Activated naive CD4-positive, alpha-beta T cell treated with Interleukin-2 at 50 U/mL for 16 hours (primary cell): ENCODE data around the gene SEMA5B.

Experiments
- DNase-seq: peaks from one replicate; pipeline ENCODE4 v3.0.0-alpha.2; 2020

Gene SEMA5B

GRCh38 chr3:122882361-122882947 lies 145.1 kb downstream of the SEMA5B start:
- no peak for DNase-seq

DNA sequence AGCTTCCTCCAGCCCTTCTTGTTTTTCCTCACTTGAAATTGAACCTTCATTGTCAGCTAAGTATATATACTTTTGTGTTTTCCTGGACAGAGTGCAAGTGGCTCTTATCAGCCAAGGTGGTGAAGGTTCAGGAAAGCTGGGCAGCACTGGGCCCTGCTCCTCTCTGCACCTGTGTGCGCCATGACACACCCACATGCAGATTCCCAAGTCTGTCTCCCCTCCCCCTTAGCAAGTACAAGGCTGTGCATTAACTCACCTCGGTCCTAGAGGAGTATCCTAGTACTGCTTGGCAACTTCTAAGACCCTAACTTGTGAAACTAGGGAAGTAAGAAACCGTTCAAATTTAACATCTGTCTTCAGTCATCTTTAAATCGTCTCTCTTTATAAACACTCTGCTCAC lies 146.9 kb downstream of the SEMA5B start:
- no peak for DNase-seq

DNA sequence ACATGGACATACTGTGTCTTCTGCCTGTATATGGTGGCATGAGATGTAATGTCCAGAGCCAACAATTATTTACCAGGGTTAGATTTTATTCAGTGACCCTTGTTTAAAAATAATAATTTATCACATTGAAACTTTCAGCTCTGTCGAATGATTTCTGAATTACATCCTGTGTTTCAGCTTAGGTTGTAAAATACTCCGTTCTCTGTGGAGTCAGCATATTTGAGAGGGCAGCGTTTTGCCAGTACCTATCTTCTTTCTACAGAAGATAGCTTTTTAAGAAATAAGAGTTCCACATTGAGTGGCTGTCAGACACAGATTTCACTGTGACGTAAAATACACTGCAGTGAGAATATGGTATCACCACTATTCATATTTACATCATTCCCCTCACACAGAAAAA lies 147.4 kb downstream of the SEMA5B start:
- DNase-seq = no peak

GRCh38 chr3:122875547-122876127 lies 151.9 kb downstream of the SEMA5B start:
- no peak for DNase-seq

DNA sequence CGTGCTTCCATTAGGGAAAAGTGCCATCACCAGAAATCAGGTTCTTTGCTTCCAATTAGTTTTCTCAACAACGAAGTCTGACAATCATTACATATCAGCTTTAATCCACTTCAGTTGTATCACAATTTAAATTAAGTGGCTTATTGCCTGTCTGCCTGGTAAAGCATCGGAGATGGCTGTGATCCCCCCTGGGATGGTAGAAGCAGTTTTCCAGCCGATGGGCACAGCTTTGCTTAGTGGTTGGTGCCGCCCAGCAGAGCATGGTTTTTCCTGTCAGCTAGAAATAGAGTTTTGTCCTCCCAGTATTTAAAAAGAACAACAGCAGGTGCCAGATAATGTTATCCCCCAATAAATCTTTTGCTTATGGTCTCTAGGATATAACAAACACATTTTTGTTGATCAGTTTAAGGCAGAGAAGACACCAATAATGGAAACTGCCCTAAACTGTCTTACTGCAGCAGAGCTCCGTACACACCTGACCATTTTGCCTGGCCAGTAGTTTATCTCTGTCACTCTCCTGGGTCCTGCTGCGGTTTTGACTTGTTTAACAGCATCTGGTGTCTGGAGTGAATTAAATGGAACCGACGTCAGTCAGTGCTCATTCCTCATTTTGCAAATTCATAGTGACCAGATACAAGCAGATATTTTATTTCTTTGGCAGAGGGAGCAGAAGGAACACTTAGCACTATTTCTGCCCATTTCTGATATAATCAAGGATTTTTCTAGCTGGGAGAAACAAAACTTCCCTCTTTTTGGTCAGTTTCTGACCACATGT lies 153.6 kb downstream of the SEMA5B start:
- no peak for DNase-seq

DNA sequence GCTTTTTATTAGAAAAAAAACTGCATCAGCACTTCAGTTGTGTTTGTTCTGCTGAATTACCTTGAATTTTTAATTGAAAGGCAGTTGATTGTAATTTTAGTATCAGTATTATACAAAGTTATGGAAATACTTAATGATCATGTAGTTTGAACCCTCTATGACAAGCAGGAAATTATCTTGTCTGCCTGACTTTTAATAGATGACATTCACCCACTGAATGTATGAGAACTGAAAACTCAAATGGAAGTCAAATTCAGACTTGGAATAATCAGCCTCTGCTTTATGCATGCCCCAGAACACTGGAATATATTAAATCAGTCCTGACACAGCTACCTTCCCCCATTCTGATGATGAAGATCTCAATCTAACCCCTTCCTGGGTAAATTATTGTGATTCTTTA lies 159.2 kb downstream of the SEMA5B start:
- DNase-seq = no peak

DNA sequence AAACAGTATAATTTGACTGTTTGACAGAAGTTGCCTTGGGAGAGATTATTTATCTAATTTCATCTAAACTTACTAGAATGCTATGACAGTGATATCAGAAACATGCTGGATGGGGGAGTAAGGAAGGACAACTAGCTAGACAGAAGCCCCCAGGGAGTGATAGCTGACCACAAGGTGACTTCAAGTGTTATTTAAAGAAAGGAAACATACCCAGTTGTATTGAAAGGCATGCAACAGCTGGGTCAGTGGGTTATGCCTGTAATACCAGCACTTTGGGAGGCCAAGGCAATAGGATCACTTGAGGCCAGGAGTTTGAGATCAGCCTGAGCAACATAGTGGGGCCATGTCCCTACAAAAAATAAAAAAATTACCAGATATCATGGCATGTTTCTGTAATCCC lies 163.1 kb downstream of the SEMA5B start:
- DNase-seq = no peak

DNA sequence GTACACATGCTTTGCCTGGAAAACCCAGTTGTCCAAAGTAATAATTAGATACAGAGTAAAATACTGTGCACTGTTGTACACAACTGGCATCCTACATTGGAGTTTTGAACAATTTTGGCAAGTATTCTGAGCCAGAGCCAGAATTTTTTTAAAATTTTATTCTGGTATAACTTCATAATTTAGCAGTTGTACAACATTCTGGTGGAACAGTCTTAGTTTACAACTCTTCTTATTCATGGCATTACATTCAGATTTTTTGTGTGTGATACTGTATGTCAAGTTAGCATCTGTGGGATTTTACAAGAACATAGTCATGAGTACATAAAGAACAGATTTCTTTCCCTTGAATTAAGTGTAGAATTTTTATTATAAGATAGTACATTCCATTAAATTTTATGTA lies 165.2 kb downstream of the SEMA5B start:
- no peak for DNase-seq
